ENCODE measurements around the gene SERPINB5.

GRCh38 chr18:63544017-63544416 lies 67.3 kb downstream of the SERPINB5 start:
- TF ChIP-seq CTCF (IDR thresholded peaks at IDR 0.05) (no peak), POLR2AphosphoS5 (IDR thresholded peaks at IDR 0.05; ENCODE audit: low read depth, low read length) (no peak), TCF7L2 (IDR thresholded peaks at IDR 0.05; ENCODE audit: low read depth, low read length) (no peak), REST (IDR thresholded peaks at IDR 0.05; ENCODE audit: insufficient read depth in 1 of 2, low read depth in 2 of 2, low read length in 1 of 2) (no peak)
